ENCODE measurements around the gene DDX1.
"Not testable (repeated sequence)": the region's sequence is repeated elsewhere in the genome, so short reads cannot be mapped to it uniquely, and the experiment has no call there.

DDX1 gene

GRCh38 chr2:15596350-15596749 lies 4.7 kb downstream of the DDX1 start:
- no peak for DNase-seq

GRCh38 chr2:15596968-15597367 lies 5.3 kb downstream of the DDX1 start:
- no peak for DNase-seq

GRCh38 chr2:15599994-15600393 lies 8.3 kb downstream of the DDX1 start:
- no peak for DNase-seq

- DNase-seq: no peak
Measured at GRCh38 chr2:15601681-15602080, 10.0 kb downstream of the DDX1 start.

GRCh38 chr2:15602393-15602792 lies 10.7 kb downstream of the DDX1 start:
- no peak for DNase-seq

- no peak for DNase-seq
Measured at GRCh38 chr2:15603044-15603765, 11.5 kb downstream of the DDX1 start.

- no peak for DNase-seq
Measured at GRCh38 chr2:15603948-15604347, 12.3 kb downstream of the DDX1 start.

GRCh38 chr2:15605721-15606120 lies 14.1 kb downstream of the DDX1 start:
- no peak for DNase-seq

GRCh38 chr2:15606481-15607441 lies 15.1 kb downstream of the DDX1 start:
- DNase-seq: no peak

- no peak for DNase-seq
Measured at GRCh38 chr2:15607709-15608391, 16.2 kb downstream of the DDX1 start.

- DNase-seq: no peak
Measured at GRCh38 chr2:15608392-15608761, 16.7 kb downstream of the DDX1 start.

GRCh38 chr2:15609341-15610042 lies 17.8 kb downstream of the DDX1 start:
- DNase-seq: no peak

GRCh38 chr2:15610430-15610952 lies 18.8 kb downstream of the DDX1 start:
- DNase-seq: no peak

GRCh38 chr2:15612101-15612500 lies 20.4 kb downstream of the DDX1 start:
- not testable (repeated sequence) for DNase-seq

GRCh38 chr2:15613736-15614429 lies 22.2 kb downstream of the DDX1 start:
- DNase-seq: no peak

- no peak for DNase-seq
Measured at GRCh38 chr2:15614545-15615300, 23.1 kb downstream of the DDX1 start.

- DNase-seq: no peak
Measured at GRCh38 chr2:15615301-15615920, 23.7 kb downstream of the DDX1 start.

- DNase-seq: no peak
Measured at GRCh38 chr2:15616429-15616828, 24.8 kb downstream of the DDX1 start.

- DNase-seq: no peak
Measured at GRCh38 chr2:15616850-15617777, 25.4 kb downstream of the DDX1 start.
